ENCODE measurements around the gene SLC39A11. TPM values are rescaled to one million over a fixed set of nuclear protein-coding genes. Genes with fewer than 3 reads are reported as not detected.

SLC39A11 gene
- total and polyA plus RNA-seq, 5 donors from 2014 or later: 9.3 to 32.2 (median 11.9) TPM

DNA sequence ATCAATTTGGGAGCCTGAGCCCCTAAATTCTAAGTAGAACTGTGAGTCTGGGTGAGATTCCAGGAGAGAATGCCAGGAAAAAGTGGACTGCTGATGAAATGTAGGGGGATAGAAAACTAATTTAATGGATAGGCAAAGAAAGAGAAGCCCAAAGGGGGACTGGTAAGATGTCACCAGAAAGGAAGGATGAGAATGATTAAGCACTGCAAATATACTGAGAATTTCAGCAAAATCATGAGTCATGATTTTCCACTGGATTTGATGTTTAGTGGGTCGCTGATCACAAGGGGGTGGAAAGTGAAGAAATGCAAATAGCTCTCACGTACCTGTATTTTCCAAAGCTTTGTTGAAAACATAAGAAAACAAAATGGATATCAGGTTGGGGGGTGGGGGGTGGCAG lies 201.8 kb downstream of the SLC39A11 start:
- H3K27ac ChIP-seq (ENCODE audit: insufficient read depth, low read length, poor library complexity, severe bottlenecking): no peak overlapping the region
- H3K4me3 ChIP-seq (ENCODE audit: low read depth, low read length): no peak overlapping the region
- no peaks in the 10 kb centered on the region for H3K4me1 Mint-ChIP-seq
- H3K27me3 ChIP-seq (ENCODE audit: control insufficient read depth, insufficient read depth, low read length): no peaks in the 10 kb centered on the region
- no peak overlapping the region for H3K27ac Mint-ChIP-seq
- DNase-seq (no peak), ATAC-seq (ENCODE audit: low read depth in 2 of 2) (no peak)
- H3K9me3 Mint-ChIP-seq: peaks cover 0 to 2% (median 0%) of the 10 kb centered on the region in 7 donors
- no peaks in the 10 kb centered on the region for H3K27me3 Mint-ChIP-seq
- no peaks in the 10 kb centered on the region for H3K9me3 ChIP-seq (ENCODE audit: control insufficient read depth in 2 of 2, low read length in 2 of 2)
- peaks cover 54% of the 10 kb centered on the region for H3K36me3 Mint-ChIP-seq
- H3K4me1 ChIP-seq (ENCODE audit: control insufficient read depth, insufficient read depth, low read length, poor library complexity, severe bottlenecking): no peaks in the 10 kb centered on the region
- peaks cover 2% of the 10 kb centered on the region for H3K36me3 ChIP-seq (ENCODE audit: control insufficient read depth, insufficient read depth, low read length)
- H3K4me3 Mint-ChIP-seq: no peak overlapping the region

DNA sequence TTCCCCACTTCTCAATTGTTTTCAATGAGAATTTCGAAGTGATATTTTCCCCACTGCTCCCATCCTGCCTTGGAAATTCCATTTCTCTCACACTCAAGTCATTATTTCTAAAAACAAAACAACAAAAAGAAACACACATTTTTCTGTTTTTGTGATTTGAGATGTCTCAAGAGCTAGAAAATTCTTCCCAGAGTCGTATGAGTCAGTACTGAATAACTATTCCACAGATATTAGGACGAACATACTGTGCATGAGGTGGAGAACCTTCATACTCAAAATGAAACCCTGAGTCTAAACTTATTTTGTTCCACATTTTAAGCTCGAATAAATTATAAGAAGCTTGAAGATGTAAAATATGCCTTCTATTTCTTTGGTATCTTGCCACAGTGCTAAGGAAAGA lies 204.6 kb downstream of the SLC39A11 start:
- ATAC-seq (ENCODE audit: low read depth in 2 of 2) (no peak), DNase-seq (no peak)
- Histone ChIP-seq H3K4me1 (ENCODE audit: control insufficient read depth, insufficient read depth, low read length, poor library complexity, severe bottlenecking) (no peaks in the 10 kb centered on the region), H3K27me3 (ENCODE audit: control insufficient read depth, insufficient read depth, low read length) (no peaks in the 10 kb centered on the region), H3K9me3 (ENCODE audit: control insufficient read depth in 2 of 2, low read length in 2 of 2) (no peaks in the 10 kb centered on the region), H3K36me3 (ENCODE audit: control insufficient read depth, insufficient read depth, low read length) (peaks cover 2% of the 10 kb centered on the region), H3K27ac (ENCODE audit: insufficient read depth, low read length, poor library complexity, severe bottlenecking) (no peak overlapping the region), H3K4me3 (ENCODE audit: low read depth, low read length) (no peak overlapping the region)
- peak overlapping the region in 1 of 3 donors; percentile 34 for H3K27ac Mint-ChIP-seq
- H3K9me3 Mint-ChIP-seq: peaks cover 0 to 2% (median 0%) of the 10 kb centered on the region in 7 donors
- no peak overlapping the region for H3K4me3 Mint-ChIP-seq
- H3K27me3 Mint-ChIP-seq: no peaks in the 10 kb centered on the region
- H3K36me3 Mint-ChIP-seq: peaks cover 54% of the 10 kb centered on the region
- no peaks in the 10 kb centered on the region for H3K4me1 Mint-ChIP-seq

DNA sequence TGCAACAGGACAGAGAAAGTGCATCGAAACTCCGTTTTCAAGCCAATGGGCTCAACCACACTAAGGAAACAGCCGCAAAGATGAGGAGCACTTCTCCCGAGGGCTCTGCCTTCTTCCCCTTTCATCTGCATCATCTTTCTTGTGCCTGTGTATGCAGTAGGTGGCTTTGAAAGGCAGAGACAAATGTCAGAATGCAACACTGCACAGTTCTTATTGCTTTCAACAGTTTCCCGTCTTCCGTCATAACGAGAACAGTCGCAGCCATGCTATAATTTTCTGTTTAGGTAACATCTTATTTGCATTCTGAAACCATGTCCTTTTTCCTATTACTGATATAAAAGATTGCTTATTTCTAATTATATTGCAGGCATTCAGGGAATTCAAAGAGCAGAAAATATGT lies 205.2 kb downstream of the SLC39A11 start:
- DNase-seq (no peak), ATAC-seq (ENCODE audit: low read depth in 2 of 2) (no peak)
- no peaks in the 10 kb centered on the region for H3K27me3 ChIP-seq (ENCODE audit: control insufficient read depth, insufficient read depth, low read length)
- H3K4me1 Mint-ChIP-seq: peaks cover 0 to 2% (median 0%) of the 10 kb centered on the region in 4 donors
- peaks cover 2% of the 10 kb centered on the region for H3K36me3 ChIP-seq (ENCODE audit: control insufficient read depth, insufficient read depth, low read length)
- no peak overlapping the region for H3K27ac ChIP-seq (ENCODE audit: insufficient read depth, low read length, poor library complexity, severe bottlenecking)
- H3K4me3 Mint-ChIP-seq: no peak overlapping the region
- no peaks in the 10 kb centered on the region for H3K27me3 Mint-ChIP-seq
- no peak overlapping the region for H3K4me3 ChIP-seq (ENCODE audit: low read depth, low read length)
- no peak overlapping the region for H3K27ac Mint-ChIP-seq
- H3K36me3 Mint-ChIP-seq: peaks cover 57% of the 10 kb centered on the region
- H3K4me1 ChIP-seq (ENCODE audit: control insufficient read depth, insufficient read depth, low read length, poor library complexity, severe bottlenecking): no peaks in the 10 kb centered on the region
- H3K9me3 ChIP-seq (ENCODE audit: control insufficient read depth in 2 of 2, low read length in 2 of 2): no peaks in the 10 kb centered on the region
- H3K9me3 Mint-ChIP-seq: peaks cover 0 to 3% (median 0%) of the 10 kb centered on the region in 7 donors

DNA sequence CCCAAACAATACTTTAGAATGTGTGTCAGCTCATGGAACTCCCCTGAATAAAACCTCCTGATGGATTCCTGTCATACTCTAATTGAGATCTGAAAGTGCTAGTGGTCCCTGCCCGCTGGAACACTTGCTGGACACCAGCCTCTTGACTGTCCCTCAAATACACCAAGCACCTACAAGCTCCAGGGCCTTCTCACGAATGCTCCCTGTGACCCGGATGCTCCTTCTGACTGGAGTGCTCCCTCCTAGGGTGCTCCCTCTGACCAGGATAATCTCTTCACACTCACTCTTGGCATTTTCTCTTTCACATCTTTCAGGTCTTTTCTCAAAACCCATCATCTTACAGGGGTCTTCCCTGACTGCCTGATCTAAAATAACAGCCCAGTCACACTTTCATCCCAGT lies 205.9 kb downstream of the SLC39A11 start:
- Histone ChIP-seq H3K9me3 (ENCODE audit: control insufficient read depth in 2 of 2, low read length in 2 of 2) (no peaks in the 10 kb centered on the region), H3K36me3 (ENCODE audit: control insufficient read depth, insufficient read depth, low read length) (peaks cover 2% of the 10 kb centered on the region), H3K4me1 (ENCODE audit: control insufficient read depth, insufficient read depth, low read length, poor library complexity, severe bottlenecking) (no peaks in the 10 kb centered on the region), H3K4me3 (ENCODE audit: low read depth, low read length) (no peak overlapping the region), H3K27ac (ENCODE audit: insufficient read depth, low read length, poor library complexity, severe bottlenecking) (no peak overlapping the region), H3K27me3 (ENCODE audit: control insufficient read depth, insufficient read depth, low read length) (no peaks in the 10 kb centered on the region)
- no peaks in the 10 kb centered on the region for H3K27me3 Mint-ChIP-seq
- H3K4me1 Mint-ChIP-seq: peaks cover 0 to 2% (median 0%) of the 10 kb centered on the region in 4 donors
- peaks cover 61% of the 10 kb centered on the region for H3K36me3 Mint-ChIP-seq
- no peak overlapping the region for H3K27ac Mint-ChIP-seq
- peaks cover 0 to 5% (median 0%) of the 10 kb centered on the region in 7 donors for H3K9me3 Mint-ChIP-seq
- H3K4me3 Mint-ChIP-seq: no peak overlapping the region
- DNase-seq (no peak), ATAC-seq (ENCODE audit: low read depth in 2 of 2) (no peak)

- Mint-ChIP-seq H3K4me1 (peaks cover 0 to 2% (median 0%) of the 10 kb centered on the region in 4 donors), H3K27me3 (no peaks in the 10 kb centered on the region), H3K27ac (no peak overlapping the region), H3K4me3 (no peak overlapping the region), H3K36me3 (peaks cover 59% of the 10 kb centered on the region), H3K9me3 (peaks cover 0 to 18% (median 7%) of the 10 kb centered on the region in 7 donors)
- H3K36me3 ChIP-seq (ENCODE audit: control insufficient read depth, insufficient read depth, low read length): peaks cover 2% of the 10 kb centered on the region
- H3K9me3 ChIP-seq (ENCODE audit: control insufficient read depth in 2 of 2, low read length in 2 of 2): peaks cover 12 to 15% of the 10 kb centered on the region in 2 experiments
- H3K4me3 ChIP-seq (ENCODE audit: low read depth, low read length): no peak overlapping the region
- no peaks in the 10 kb centered on the region for H3K4me1 ChIP-seq (ENCODE audit: control insufficient read depth, insufficient read depth, low read length, poor library complexity, severe bottlenecking)
- no peak overlapping the region for H3K27ac ChIP-seq (ENCODE audit: insufficient read depth, low read length, poor library complexity, severe bottlenecking)
- ATAC-seq (ENCODE audit: low read depth in 2 of 2): no peak
- no peaks in the 10 kb centered on the region for H3K27me3 ChIP-seq (ENCODE audit: control insufficient read depth, insufficient read depth, low read length)
- no peak for DNase-seq
These were observed 208.4 kb downstream of the SLC39A11 start for GRCh38 chr17:72884066-72884465.

- Histone ChIP-seq H3K4me1 (ENCODE audit: control insufficient read depth, insufficient read depth, low read length, poor library complexity, severe bottlenecking) (no peaks in the 10 kb centered on the region), H3K4me3 (ENCODE audit: low read depth, low read length) (no peak overlapping the region), H3K27ac (ENCODE audit: insufficient read depth, low read length, poor library complexity, severe bottlenecking) (no peak overlapping the region), H3K9me3 (ENCODE audit: control insufficient read depth in 2 of 2, low read length in 2 of 2) (peaks cover 16 to 19% of the 10 kb centered on the region in 2 experiments), H3K27me3 (ENCODE audit: control insufficient read depth, insufficient read depth, low read length) (no peaks in the 10 kb centered on the region), H3K36me3 (ENCODE audit: control insufficient read depth, insufficient read depth, low read length) (peaks cover 2% of the 10 kb centered on the region)
- Mint-ChIP-seq H3K4me1 (peaks cover 0 to 2% (median 0%) of the 10 kb centered on the region in 4 donors), H3K36me3 (peaks cover 56% of the 10 kb centered on the region), H3K4me3 (no peak overlapping the region), H3K27ac (no peak overlapping the region), H3K9me3 (peaks cover 2 to 24% (median 9%) of the 10 kb centered on the region in 7 donors), H3K27me3 (no peaks in the 10 kb centered on the region)
- ATAC-seq (ENCODE audit: low read depth in 2 of 2) (no peak), DNase-seq (no peak)
These were observed 209.1 kb downstream of the SLC39A11 start for GRCh38 chr17:72883351-72883750.

DNA sequence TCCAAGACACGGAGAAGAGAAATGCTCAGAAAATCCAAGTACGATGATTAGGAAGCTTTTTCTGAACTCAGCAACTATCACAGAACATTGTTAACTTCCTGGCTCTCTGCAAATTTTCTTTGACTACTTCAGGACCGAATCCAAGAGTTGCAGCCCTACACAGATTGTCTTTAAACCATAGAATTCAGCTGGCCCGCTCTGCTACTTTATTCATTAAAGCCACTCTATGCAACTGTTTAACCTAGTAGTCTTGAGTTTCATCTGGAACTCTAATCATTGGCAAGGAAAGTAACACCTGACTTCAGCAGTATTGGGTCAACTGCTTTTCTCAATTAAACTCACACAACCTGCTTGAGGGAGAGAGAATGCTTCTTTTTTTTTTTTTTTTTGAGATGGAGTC lies 210.1 kb downstream of the SLC39A11 start:
- Mint-ChIP-seq H3K4me1 (peaks cover 0 to 2% (median 0%) of the 10 kb centered on the region in 4 donors), H3K9me3 (peaks cover 3 to 29% (median 12%) of the 10 kb centered on the region in 7 donors), H3K4me3 (no peak overlapping the region), H3K27me3 (no peaks in the 10 kb centered on the region), H3K27ac (no peak overlapping the region), H3K36me3 (peaks cover 51% of the 10 kb centered on the region)
- Histone ChIP-seq H3K9me3 (ENCODE audit: control insufficient read depth in 2 of 2, low read length in 2 of 2) (peaks cover 20% of the 10 kb centered on the region in 2 experiments), H3K27ac (ENCODE audit: insufficient read depth, low read length, poor library complexity, severe bottlenecking) (no peak overlapping the region), H3K36me3 (ENCODE audit: control insufficient read depth, insufficient read depth, low read length) (peaks cover 2% of the 10 kb centered on the region), H3K4me1 (ENCODE audit: control insufficient read depth, insufficient read depth, low read length, poor library complexity, severe bottlenecking) (no peaks in the 10 kb centered on the region), H3K27me3 (ENCODE audit: control insufficient read depth, insufficient read depth, low read length) (no peaks in the 10 kb centered on the region), H3K4me3 (ENCODE audit: low read depth, low read length) (no peak overlapping the region)
- no peak for DNase-seq
- ATAC-seq (ENCODE audit: low read depth in 2 of 2): no peak

GRCh38 chr17:72879877-72880276 lies 212.6 kb downstream of the SLC39A11 start:
- Histone ChIP-seq H3K27me3 (ENCODE audit: control insufficient read depth, insufficient read depth, low read length) (no peaks in the 10 kb centered on the region), H3K36me3 (ENCODE audit: control insufficient read depth, insufficient read depth, low read length) (no peaks in the 10 kb centered on the region), H3K9me3 (ENCODE audit: control insufficient read depth in 2 of 2, low read length in 2 of 2) (peaks cover 35 to 38% of the 10 kb centered on the region in 2 experiments), H3K4me1 (ENCODE audit: control insufficient read depth, insufficient read depth, low read length, poor library complexity, severe bottlenecking) (no peaks in the 10 kb centered on the region), H3K27ac (ENCODE audit: insufficient read depth, low read length, poor library complexity, severe bottlenecking) (no peak overlapping the region), H3K4me3 (ENCODE audit: low read depth, low read length) (no peak overlapping the region)
- Mint-ChIP-seq H3K9me3 (peaks cover 3 to 48% (median 17%) of the 10 kb centered on the region in 7 donors), H3K27ac (no peak overlapping the region), H3K27me3 (no peaks in the 10 kb centered on the region), H3K4me1 (peaks cover 0 to 2% (median 0%) of the 10 kb centered on the region in 4 donors), H3K4me3 (no peak overlapping the region), H3K36me3 (peaks cover 44% of the 10 kb centered on the region)
- no peak for ATAC-seq (ENCODE audit: low read depth in 2 of 2)
- DNase-seq: no peak

All from CD4-positive, CD25-positive, alpha-beta regulatory T cell (primary cell).